Neutrophil (primary cell): ENCODE results near the gene WIPF2.

Source experiments
- H3K27ac ChIP-seq: fragments of 200-600 bp; sonication (generic); 2 replicates; pipeline ENCODE4 v1.5.1; 2016; ENCODE audit warnings: mild to moderate bottlenecking, moderate library complexity
- H3K27me3 ChIP-seq: fragments of 200-600 bp; sonication (generic); 2 replicates; pipeline ENCODE4 v1.6.0; 2016; ENCODE audit warnings: mild to moderate bottlenecking
- H3K36me3 ChIP-seq: fragments of 200-600 bp; sonication (generic); 2 replicates; pipeline ENCODE4 v1.5.1; 2017
- H3K4me1 ChIP-seq, 2 experiments: fragments of 200-600 bp in 1 of 2; sonication (generic) in 1 of 2; 1 replicate in 1 of 2; 2 replicates in 1 of 2; pipeline versions ENCODE4 v1.5.1 to v1.6.1; 2013 to 2016; ENCODE audit warnings: low read depth in 1 of 2, low read length in 1 of 2, mild to moderate bottlenecking in 1 of 2, moderate library complexity in 1 of 2; ENCODE audit not compliant: control insufficient read depth in 1 of 2, insufficient read depth in 1 of 2
- H3K4me3 ChIP-seq, 2 experiments: fragments of 200-600 bp in 1 of 2; sonication (generic) in 1 of 2; 1 replicate in 1 of 2; 2 replicates in 1 of 2; pipeline ENCODE4 v1.5.1; 2013 to 2016; ENCODE audit warnings: low read depth in 1 of 2, low read length in 1 of 2, mild to moderate bottlenecking in 1 of 2, moderate library complexity in 1 of 2
- H3K9me3 ChIP-seq: fragments of 200-600 bp; sonication (generic); 2 replicates; pipeline ENCODE4 v1.5.1; 2016
- CTCF ChIP-seq: fragments of 200-600 bp; sonication (generic); IDR thresholded peaks from 2 replicates; pipeline ENCODE4 v1.5.1; 2016; ENCODE audit warnings: antibody characterized with exemption

The WIPF2 gene

GRCh38 chr17:40187238-40187637 lies 31.9 kb upstream of the WIPF2 start:
- TF ChIP-seq CTCF = no peak
- H3K4me3 ChIP-seq = no peak overlapping the region
- H3K36me3 ChIP-seq = peaks cover 11% of the 10 kb centered on the region
- H3K4me1 ChIP-seq = peaks cover 11 to 15% of the 10 kb centered on the region in 2 experiments
- H3K9me3 ChIP-seq = no peaks in the 10 kb centered on the region
- H3K27ac ChIP-seq = no peak overlapping the region
- H3K27me3 ChIP-seq = peaks cover 33% of the 10 kb centered on the region

GRCh38 chr17:40188694-40189093 lies 30.4 kb upstream of the WIPF2 start:
- Histone ChIP-seq H3K4me1 (peaks cover 19 to 20% of the 10 kb centered on the region in 2 experiments), H3K9me3 (no peaks in the 10 kb centered on the region), H3K27ac (no peak overlapping the region), H3K36me3 (peaks cover 25% of the 10 kb centered on the region), H3K4me3 (no peak overlapping the region), H3K27me3 (peaks cover 33% of the 10 kb centered on the region)
- no peak for TF ChIP-seq CTCF

- Histone ChIP-seq H3K9me3 (no peaks in the 10 kb centered on the region), H3K4me1 (peaks cover 20 to 22% of the 10 kb centered on the region in 2 experiments), H3K27ac (no peak overlapping the region), H3K36me3 (peaks cover 25% of the 10 kb centered on the region), H3K27me3 (peaks cover 33% of the 10 kb centered on the region), H3K4me3 (peak overlapping the region in 1 of 2 experiments; percentile 63)
- no peak for TF ChIP-seq CTCF
Measured at GRCh38 chr17:40190197-40191021, 28.7 kb upstream of the WIPF2 start.

GRCh38 chr17:40191237-40192208 lies 27.6 kb upstream of the WIPF2 start:
- TF ChIP-seq CTCF = no peak
- peaks cover 34% of the 10 kb centered on the region for H3K27me3 ChIP-seq
- H3K9me3 ChIP-seq = no peaks in the 10 kb centered on the region
- peaks cover 20 to 22% of the 10 kb centered on the region in 2 experiments for H3K4me1 ChIP-seq
- no peak overlapping the region for H3K27ac ChIP-seq
- H3K36me3 ChIP-seq = peaks cover 25% of the 10 kb centered on the region
- peak overlapping the region; percentile 56 to 63 for H3K4me3 ChIP-seq

- H3K9me3 ChIP-seq = no peaks in the 10 kb centered on the region
- H3K36me3 ChIP-seq = peaks cover 25% of the 10 kb centered on the region
- no peak overlapping the region for H3K27ac ChIP-seq
- no peak for TF ChIP-seq CTCF
- peaks cover 37% of the 10 kb centered on the region for H3K27me3 ChIP-seq
- H3K4me1 ChIP-seq = peaks cover 20 to 22% of the 10 kb centered on the region in 2 experiments
- no peak overlapping the region for H3K4me3 ChIP-seq
Measured at GRCh38 chr17:40192961-40193360, 26.1 kb upstream of the WIPF2 start.
